ENCODE data around the gene RASL10B. TPM values are rescaled to one million over a fixed set of nuclear protein-coding genes. Genes with fewer than 3 reads are reported as not detected.

Gene RASL10B
- polyA plus RNA-seq, 1 donor from 2014 or later, result 10.7 TPM

DNA sequence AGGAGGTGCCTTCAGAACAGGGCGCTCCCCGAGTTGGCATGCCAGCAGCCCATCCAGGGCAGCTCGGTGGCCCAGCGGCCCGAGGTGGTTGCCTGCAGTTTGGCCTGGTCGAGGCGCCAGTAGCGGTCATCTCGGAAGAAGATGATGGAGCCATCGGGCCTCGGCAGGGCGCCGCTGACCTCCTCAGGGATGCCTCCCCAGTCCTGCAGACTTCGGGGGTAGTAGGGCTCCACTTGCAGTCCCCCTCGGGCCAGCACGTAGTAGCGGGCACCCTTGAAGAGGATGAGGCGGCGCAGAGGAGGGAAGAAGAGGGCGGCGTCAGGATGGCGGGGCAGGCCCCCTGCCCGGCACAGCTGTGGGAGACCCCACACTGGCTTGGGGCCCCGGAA is 35.0 kb downstream of the RASL10B start:
- Histone ChIP-seq H2AFZ (ENCODE audit: low read depth, low read length) (no peak overlapping the region), H3K27me3 (ENCODE audit: insufficient read depth, low read depth, low read length) (no peaks in the 10 kb centered on the region), H3K9ac (ENCODE audit: low read length) (no peak overlapping the region), H3K4me3 (ENCODE audit: low read length) (no peak overlapping the region), H3K27ac (ENCODE audit: low read length) (no peak overlapping the region), H3K9me2 (ENCODE audit: insufficient read depth, low read length) (no peaks in the 10 kb centered on the region), H3K4me2 (ENCODE audit: low read length) (no peak overlapping the region), H3K36me3 (ENCODE audit: insufficient read depth, low read length) (no peaks in the 10 kb centered on the region), H3K9me3 (ENCODE audit: low read length) (no peaks in the 10 kb centered on the region), H3F3A (ENCODE audit: insufficient read depth, low read length, poor library complexity, severe bottlenecking) (no peaks in the 10 kb centered on the region), H4K20me1 (ENCODE audit: insufficient read depth) (no peaks in the 10 kb centered on the region), H3K79me2 (replicated peaks; ENCODE audit: insufficient read depth, low read length) (no peaks in the 10 kb centered on the region)
- no peak for TF ChIP-seq RAD21 (conservative IDR thresholded peaks at IDR 0.05)
- no peak for TF ChIP-seq EZH2 (IDR thresholded peaks at IDR 0.05; ENCODE audit: borderline replicate concordance, insufficient read depth, low read length, poor library complexity, severe bottlenecking)
- no peak for TF ChIP-seq REST (IDR thresholded peaks at IDR 0.05; ENCODE audit: borderline replicate concordance)
- no peak for TF ChIP-seq SMC3 (conservative IDR thresholded peaks at IDR 0.05; ENCODE audit: poor library complexity)
- TF ChIP-seq EP300 (conservative IDR thresholded peaks at IDR 0.05; ENCODE audit: poor library complexity, severe bottlenecking), result no peak
- no peak for TF ChIP-seq MXI1 (conservative IDR thresholded peaks at IDR 0.05; ENCODE audit: poor library complexity, severe bottlenecking)

DNA sequence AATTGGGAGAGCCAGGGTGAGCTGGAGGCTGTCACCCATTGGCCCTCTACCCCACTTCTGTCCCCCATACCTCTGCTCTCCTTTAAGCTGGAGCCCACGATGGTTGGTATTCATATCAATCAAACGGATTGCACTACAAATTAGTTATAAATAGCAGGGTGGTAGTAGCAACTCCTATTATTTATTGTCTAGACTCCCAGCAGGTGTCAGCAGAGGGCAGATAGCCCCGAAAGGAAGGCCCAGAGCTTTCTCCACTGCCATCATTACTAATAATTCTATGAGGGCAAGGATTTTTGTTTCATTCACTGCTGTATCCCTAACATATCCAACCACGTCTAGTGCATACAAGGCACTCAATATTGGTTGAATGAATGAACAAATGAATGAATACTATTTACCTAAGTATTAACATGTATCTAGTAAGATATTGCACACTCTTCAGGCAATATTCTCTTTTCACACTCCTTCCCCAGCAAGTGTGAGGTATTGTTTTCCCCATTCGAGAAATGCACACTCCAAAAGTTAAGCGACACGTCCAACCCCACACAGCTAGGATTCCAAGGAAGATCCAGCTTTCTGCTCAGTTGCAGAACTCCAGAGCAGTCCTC is 35.6 kb downstream of the RASL10B start:
- Histone ChIP-seq H4K20me1 (ENCODE audit: insufficient read depth) (no peaks in the 10 kb centered on the region), H3K27me3 (ENCODE audit: insufficient read depth, low read depth, low read length) (no peaks in the 10 kb centered on the region), H3K36me3 (ENCODE audit: insufficient read depth, low read length) (no peaks in the 10 kb centered on the region)

More for the DNA sequence above, 35.6 kb downstream of the RASL10B start:
- H3K4me3 ChIP-seq (ENCODE audit: low read length), result no peak overlapping the region
- no peaks in the 10 kb centered on the region for H3F3A ChIP-seq (ENCODE audit: insufficient read depth, low read length, poor library complexity, severe bottlenecking)
- H3K27ac ChIP-seq (ENCODE audit: low read length), result no peak overlapping the region
- H3K9me3 ChIP-seq (ENCODE audit: low read length), result no peaks in the 10 kb centered on the region
- no peak overlapping the region for H3K9ac ChIP-seq (ENCODE audit: low read length)
- H3K9me2 ChIP-seq (ENCODE audit: insufficient read depth, low read length), result no peaks in the 10 kb centered on the region
- peak; percentile 53 for TF ChIP-seq RAD21 (conservative IDR thresholded peaks at IDR 0.05)
- TF ChIP-seq TAF1 (IDR thresholded peaks at IDR 0.05; ENCODE audit: low read depth), result no peak
- TF ChIP-seq SMC3 (conservative IDR thresholded peaks at IDR 0.05; ENCODE audit: poor library complexity), result no peak
- peak; percentile 61 for TF ChIP-seq CTCF (IDR thresholded peaks at IDR 0.05; ENCODE audit: poor library complexity, severe bottlenecking)
- no peak for TF ChIP-seq POLR2AphosphoS5 (IDR thresholded peaks at IDR 0.05)
- no peak for TF ChIP-seq EZH2 (IDR thresholded peaks at IDR 0.05; ENCODE audit: borderline replicate concordance, insufficient read depth, low read length, poor library complexity, severe bottlenecking)
- no peak for TF ChIP-seq EP300 (conservative IDR thresholded peaks at IDR 0.05; ENCODE audit: poor library complexity, severe bottlenecking)
- no peak for TF ChIP-seq MXI1 (conservative IDR thresholded peaks at IDR 0.05; ENCODE audit: poor library complexity, severe bottlenecking)
- no peak overlapping the region for H3K4me2 ChIP-seq (ENCODE audit: low read length)
- no peak overlapping the region for H2AFZ ChIP-seq (ENCODE audit: low read depth, low read length)
- H3K79me2 ChIP-seq (replicated peaks; ENCODE audit: insufficient read depth, low read length), result no peaks in the 10 kb centered on the region

Data from neural cell (in vitro differentiated cells).